IMR-90 (cell line): Measurements from ENCODE around the gene ADAM12. TPM values are rescaled to one million over a fixed set of nuclear protein-coding genes. Genes with fewer than 3 reads are reported as not detected.

Source experiments
- ATAC-seq: fragments of 200-7000 bp; cut with Tn5 transposase; 2 replicates; pipeline ENCODE4 v1.9.1; 2020; ENCODE audit warnings: low read depth, mild to moderate bottlenecking, moderate library complexity
- BruUV-seq: library from RNA; stranded (reverse); fragments of 400-500 nt; replicated peaks from 2 replicates; lab custom pipeline; 2021; lab: Mats Ljungman, UMichigan
- CTCF ChIA-PET: fragments of 300-600 bp; formaldehyde crosslinking; extraction: SDS; loops from one replicate; lab custom pipeline; 2021; ENCODE audit warnings: antibody characterized with exemption; lab: Yijun Ruan, JAX
- POLR2A ChIA-PET: fragments of 300-600 bp; sonication (Branson Sonifier 250); formaldehyde crosslinking; loops from one replicate; lab custom pipeline; 2022; ENCODE audit warnings: antibody characterized with exemption; ENCODE audit not compliant: unreplicated experiment; lab: Charles Lee
- DNase-seq: peaks from one replicate; pipeline ENCODE4 v3.0.0; 2013
- H2AFZ ChIP-seq: replicated peaks from 2 replicates; pipeline ENCODE3; 2013; ENCODE audit warnings: low read length, mild to moderate bottlenecking; ENCODE audit not compliant: poor library complexity
- H2AK5ac ChIP-seq: 2 replicates; pipeline ENCODE4 v1.6.1; 2013; ENCODE audit warnings: low read depth, low read length, inconsistent platforms
- H2AK9ac ChIP-seq: replicated peaks from 2 replicates; pipeline ENCODE3; 2013; ENCODE audit warnings: mild to moderate bottlenecking, low read depth, low read length, moderate library complexity; ENCODE audit not compliant: poor library complexity
- H2BK120ac ChIP-seq: 2 replicates; pipeline ENCODE4 v1.6.1; 2013; ENCODE audit warnings: low read depth, low read length, inconsistent platforms
- H2BK15ac ChIP-seq: 3 replicates; pipeline ENCODE4 v1.6.1; 2013; ENCODE audit warnings: low read depth, low read length, inconsistent platforms
- H2BK20ac ChIP-seq: 2 replicates; pipeline ENCODE4 v1.6.1; 2013; ENCODE audit warnings: low read depth, mild to moderate bottlenecking, inconsistent platforms, low read length, moderate library complexity
- H2BK5ac ChIP-seq: 2 replicates; pipeline ENCODE4 v1.6.1; 2013; ENCODE audit warnings: mild to moderate bottlenecking, low read depth, low read length, inconsistent platforms; ENCODE audit not compliant: poor library complexity, severe bottlenecking
- H3K14ac ChIP-seq: replicated peaks from 2 replicates; pipeline ENCODE4 v1.6.1; 2013; ENCODE audit warnings: low read depth, low read length, inconsistent platforms
- H3K18ac ChIP-seq: 2 replicates; pipeline ENCODE4 v1.6.1; 2013; ENCODE audit warnings: low read depth, low read length, control low read depth
- H3K23ac ChIP-seq: 2 replicates; pipeline ENCODE4 v1.6.1; 2013; ENCODE audit warnings: low read depth, low read length, inconsistent platforms
- H3K27ac ChIP-seq: 2 replicates; pipeline ENCODE4 v1.5.1; 2013; ENCODE audit warnings: mild to moderate bottlenecking, control low read depth, low read length; ENCODE audit not compliant: insufficient read depth
- H3K27me3 ChIP-seq: 2 replicates; pipeline ENCODE4 v1.6.1; 2013; ENCODE audit warnings: low read length; ENCODE audit not compliant: control insufficient read depth, insufficient read depth
- H3K36me3 ChIP-seq: 2 replicates; pipeline ENCODE4 v1.6.1; 2013; ENCODE audit warnings: low read length, mixed read lengths; ENCODE audit not compliant: control insufficient read depth, insufficient read depth
- H3K4ac ChIP-seq: 2 replicates; pipeline ENCODE4 v1.6.1; 2013; ENCODE audit warnings: low read depth, low read length, inconsistent platforms
- H3K4me1 ChIP-seq: 2 replicates; pipeline ENCODE4 v1.6.1; 2013; ENCODE audit warnings: low read length, mixed read lengths; ENCODE audit not compliant: control insufficient read depth, insufficient read depth
- H3K4me2 ChIP-seq: 2 replicates; pipeline ENCODE4 v1.6.1; 2013; ENCODE audit warnings: low read depth, mild to moderate bottlenecking, control low read depth, low read length, moderate library complexity
- H3K4me3 ChIP-seq: 2 replicates; pipeline ENCODE4 v1.5.1; 2013; ENCODE audit warnings: low read depth, mild to moderate bottlenecking, control low read depth, low read length, moderate library complexity; ENCODE audit not compliant: insufficient read depth
- H3K56ac ChIP-seq: 2 replicates; pipeline ENCODE4 v1.6.1; 2013; ENCODE audit warnings: low read length, inconsistent platforms; ENCODE audit not compliant: insufficient read depth; ENCODE audit errors: extremely low read depth
- H3K79me1 ChIP-seq, 2 experiments: 2 replicates each; pipeline ENCODE4 v1.6.1; 2013; ENCODE audit warnings: low read length in 2 of 2, inconsistent platforms in 1 of 2, low read depth in 1 of 2
- H3K9ac ChIP-seq: 2 replicates; pipeline ENCODE4 v1.6.1; 2013; ENCODE audit warnings: low read depth, low read length, control low read depth
- H3K9me1 ChIP-seq: 2 replicates; pipeline ENCODE4 v1.6.1; 2013; ENCODE audit warnings: low read length, inconsistent platforms; ENCODE audit not compliant: insufficient read depth
- H3K9me3 ChIP-seq: 2 replicates; pipeline ENCODE4 v1.6.1; 2013; ENCODE audit warnings: low read length; ENCODE audit not compliant: control insufficient read depth, insufficient read depth
- H4K20me1 ChIP-seq: 2 replicates; pipeline ENCODE4 v1.6.1; 2013; ENCODE audit warnings: low read length, inconsistent platforms; ENCODE audit not compliant: insufficient read depth
- H4K5ac ChIP-seq: 2 replicates; pipeline ENCODE4 v1.6.1; 2013; ENCODE audit warnings: mild to moderate bottlenecking, low read depth, low read length, control low read depth
- H4K8ac ChIP-seq, 2 experiments: 2 replicates each; pipeline ENCODE4 v1.6.1; 2013; ENCODE audit warnings: low read depth in 2 of 2, low read length in 2 of 2, control low read depth in 1 of 2, inconsistent platforms in 1 of 2
- H4K91ac ChIP-seq: 2 replicates; pipeline ENCODE4 v1.6.1; 2013; ENCODE audit warnings: low read depth, low read length, inconsistent platforms; ENCODE audit not compliant: insufficient read depth
- MAFK ChIP-seq: IDR thresholded peaks from 2 replicates; pipeline ENCODE4 v1.6.1; 2012; ENCODE audit warnings: low read depth, low read length, improper control_type of control experiment
- RAD21 ChIP-seq: IDR thresholded peaks from 2 replicates; pipeline ENCODE4 v1.6.1; 2012; ENCODE audit warnings: low read length, improper control_type of control experiment
- WGBS, 2 experiments: methylation state at CpG; one replicate each; pipeline versions ENCODE4 v1.1.5 to v1.1.7; 2013; ENCODE audit warnings: missing lambda C conversion rate in 2 of 2; ENCODE audit not compliant: insufficient read length in 1 of 2; ENCODE audit errors: extremely low coverage in 2 of 2; 5-methylcytosine and 5-hydroxymethylcytosine counted together
- dilution Hi-C: fragments of 300-500 bp; cut with HindIII; formaldehyde crosslinking; loops from one replicate; pipeline ENCODE4 v1.14.3; 2018; ENCODE audit warnings: low sequenced_read_pairs; ENCODE audit not compliant: unreplicated experiment
- in situ Hi-C: fragments of 300-500 bp; cut with MboI; formaldehyde crosslinking; loops from 3 replicates; pipeline ENCODE4 v1.14.3; 2019; ENCODE audit warnings: low sequenced_read_pairs, inconsistent platforms, mixed read lengths
- intact Hi-C: fragments of 100-400 bp; cut with micrococcal nuclease; formaldehyde crosslinking; loops from 2 replicates; pipeline ENCODE4 v1.10.0; 2022
- polyA plus RNA-seq, 3 experiments: library from polyadenylated mRNA; depleted of rRNA; stranded (reverse); fragments of >200 nt; gene quantifications; 2 replicates each; pipeline ENCODE4 v1.2.3, GENCODE V29; 2012; ENCODE audit warnings: low replicate concordance in 1 of 3
- total RNA-seq: library from RNA; depleted of rRNA; stranded (reverse); fragments of >200 nt; gene quantifications from 2 replicates; pipeline ENCODE4 v1.2.3, GENCODE V29; 2012

The ADAM12 gene
- total and polyA plus RNA-seq, 2 of the 4 experiments (the other 2 are of a cell fraction) = 9.6 to 10.2 TPM

GRCh38 chr10:126222736-126223511 is 165.4 kb downstream of the ADAM12 start:
- Histone ChIP-seq H3K4me3 (no peak overlapping the region), H3K9me3 (no peaks in the 10 kb centered on the region), H2BK5ac (no peak overlapping the region), H2BK120ac (no peak overlapping the region), H3K4me1 (peaks cover 5% of the 10 kb centered on the region; the same call in 1 of the 2 replicates), H2AK5ac (no peak overlapping the region), H3K56ac (no peak overlapping the region), H3K4ac (no peak overlapping the region), H3K36me3 (no peaks in the 10 kb centered on the region), H3K4me2 (no peak overlapping the region), H3K27me3 (no peaks in the 10 kb centered on the region), H3K18ac (no peak overlapping the region), H2AFZ (no peak overlapping the region), H3K9ac (no peak overlapping the region), H4K20me1 (no peaks in the 10 kb centered on the region), H2AK9ac (no peak overlapping the region), H3K27ac (no peak overlapping the region), H3K23ac (no peak overlapping the region), H3K14ac (no peak overlapping the region), H2BK15ac (no peak overlapping the region), H3K79me1 (peaks cover 0 to 5% of the 10 kb centered on the region in 2 experiments; a peak in 1 of 4 replicates), H3K9me1 (peaks cover 6% of the 10 kb centered on the region), H4K8ac (no peak overlapping the region), H2BK20ac (no peak overlapping the region), H4K5ac (no peak overlapping the region), H4K91ac (no peak overlapping the region)
- in situ Hi-C loops = no loop called here
- ChIA-PET CTCF (interaction anchor here (1.0 kb wide), 1 partner anchor 350 kb away, joined by 3 read pairs; no protein-coding TSS in a partner anchor), POLR2A (no interaction called here)
- no TSS peak for BruUV-seq
- DNase-seq (peak; percentile 18), ATAC-seq (no peak; the same call in 1 of the 2 replicates)
- dilution Hi-C loops = no loop called here
- TF ChIP-seq RAD21 (no peak), MAFK (peak; percentile 89)
- intact Hi-C loops = no loop called here
- WGBS, 2 experiments = no CpG with 5 or more reads among the region's 4 CpGs
